ENCODE results near the gene DSCAML1. TPM values are rescaled to one million over a fixed set of nuclear protein-coding genes. Genes with fewer than 3 reads are reported as not detected.
"Not testable (repeated sequence)": the region's sequence is repeated elsewhere in the genome, so short reads cannot be mapped to it uniquely, and the experiment has no call there.

The DSCAML1 gene
- total RNA-seq, 1 experiment from 2014 or later, result not detected

DNA sequence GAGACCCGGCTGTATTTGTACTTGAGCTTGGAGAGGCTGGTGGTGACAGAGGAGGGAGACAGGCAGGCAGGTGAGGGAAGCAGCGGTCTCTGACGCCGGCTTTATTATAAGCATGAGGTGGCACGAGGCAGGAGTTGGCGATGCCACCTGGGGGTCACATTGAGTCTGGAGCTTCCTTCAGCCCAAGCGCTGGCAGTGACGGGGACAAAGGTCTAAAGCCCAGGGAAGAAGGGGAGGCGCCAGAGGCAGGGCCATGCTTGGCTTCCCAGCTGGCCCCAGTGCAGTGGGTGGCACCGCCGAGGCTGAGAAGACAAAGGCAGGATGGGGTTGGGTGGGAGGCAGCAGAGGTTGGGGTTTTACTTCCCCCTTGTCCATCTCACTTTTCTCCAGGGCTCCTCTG, 23.1 kb upstream of the DSCAML1 start:
- in situ Hi-C loops (cut with HindIII; ENCODE audit: low sequenced_read_pairs), result no loop called here
- no peak for DNase-seq (ENCODE audit: low spot score)

DNA sequence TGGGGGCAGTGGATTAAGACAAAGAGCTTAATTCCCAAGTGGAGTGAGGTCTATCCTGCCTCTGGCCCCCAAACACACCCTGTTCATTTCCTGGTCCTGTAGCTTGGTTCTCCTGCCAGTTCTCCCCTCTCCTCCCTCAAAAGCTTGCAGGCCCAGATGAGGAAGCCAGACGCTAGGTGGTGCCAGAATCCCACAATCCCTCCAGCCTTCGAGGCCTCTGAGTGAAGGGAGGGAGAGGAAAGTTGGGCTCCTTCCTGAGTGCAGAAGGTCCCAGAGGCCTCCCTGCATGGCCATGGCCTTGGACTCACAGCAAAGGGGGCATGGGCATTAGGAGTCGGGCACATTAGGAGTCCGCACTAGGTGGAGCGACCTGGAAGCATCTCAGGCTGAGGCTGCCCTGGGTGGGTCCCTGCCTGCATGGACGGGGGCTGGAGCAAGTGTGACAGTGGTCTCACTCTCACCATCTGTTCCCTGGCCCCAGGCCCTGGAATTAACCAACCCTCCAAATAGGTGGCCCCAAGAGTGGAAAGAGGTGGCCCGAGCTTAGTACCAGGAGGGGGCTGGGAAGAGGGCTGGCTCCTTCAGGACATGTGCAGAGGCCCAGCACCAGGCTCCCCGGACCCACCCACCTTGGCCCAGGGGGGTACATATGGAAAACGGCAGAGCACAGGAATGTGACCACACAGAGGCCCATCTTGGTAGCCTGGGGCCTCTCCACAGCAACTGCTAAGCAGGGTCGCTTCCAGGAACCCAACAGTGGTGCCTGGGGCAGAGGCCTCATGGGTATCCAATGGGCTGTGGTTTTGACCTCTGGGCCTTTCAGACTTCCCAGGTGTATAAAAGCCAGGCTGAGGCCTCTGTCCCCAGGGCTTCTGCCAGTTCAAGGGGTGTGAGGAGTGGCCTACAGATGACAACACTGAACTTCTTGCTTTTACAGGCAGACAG, 22.4 kb upstream of the DSCAML1 start:
- no peak for DNase-seq (ENCODE audit: low spot score)
- in situ Hi-C loops (cut with HindIII; ENCODE audit: low sequenced_read_pairs), result no loop called here

DNA sequence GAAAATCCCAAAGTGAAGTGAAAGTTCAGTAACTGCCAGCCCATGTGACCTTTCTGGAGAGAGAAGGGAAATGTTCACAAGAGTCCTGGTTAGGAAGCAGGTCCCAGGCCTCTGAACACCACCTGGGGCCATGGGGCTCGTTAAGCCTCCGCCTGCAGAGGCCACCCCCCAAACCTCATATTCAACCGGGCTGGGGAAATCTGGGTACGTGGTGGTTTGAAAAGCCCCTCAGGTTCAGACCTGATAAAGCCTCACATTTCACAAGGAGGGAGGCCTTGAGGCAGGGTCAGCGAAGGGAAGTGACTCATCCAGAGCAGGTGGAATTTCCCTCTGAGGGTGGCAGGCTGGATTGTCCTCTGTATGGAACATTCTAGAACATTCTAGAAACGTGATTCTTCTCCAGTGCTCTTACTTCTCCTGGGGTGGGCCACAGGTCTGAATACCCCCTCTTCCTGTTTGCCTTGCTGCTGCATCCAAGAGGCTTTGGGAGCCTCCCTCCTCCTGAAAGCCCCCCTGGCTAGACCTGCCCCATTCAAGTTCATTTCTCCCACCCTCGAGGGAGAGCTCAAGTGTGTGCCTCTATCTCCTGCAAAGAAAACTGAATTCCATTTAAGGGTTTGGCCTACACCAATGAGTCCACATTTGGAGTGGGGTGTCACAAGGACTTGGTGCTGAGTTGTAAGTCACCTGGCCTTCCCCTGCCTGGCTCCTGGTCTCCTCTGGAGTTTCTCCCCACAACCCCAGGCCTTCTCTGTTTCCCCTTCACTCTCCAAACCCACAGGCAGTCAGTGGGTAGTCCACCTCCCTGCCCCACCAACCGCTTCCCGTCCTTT, 21.2 kb upstream of the DSCAML1 start:
- no peak for DNase-seq (ENCODE audit: low spot score)
- in situ Hi-C loops (cut with HindIII; ENCODE audit: low sequenced_read_pairs), result no loop called here

DNA sequence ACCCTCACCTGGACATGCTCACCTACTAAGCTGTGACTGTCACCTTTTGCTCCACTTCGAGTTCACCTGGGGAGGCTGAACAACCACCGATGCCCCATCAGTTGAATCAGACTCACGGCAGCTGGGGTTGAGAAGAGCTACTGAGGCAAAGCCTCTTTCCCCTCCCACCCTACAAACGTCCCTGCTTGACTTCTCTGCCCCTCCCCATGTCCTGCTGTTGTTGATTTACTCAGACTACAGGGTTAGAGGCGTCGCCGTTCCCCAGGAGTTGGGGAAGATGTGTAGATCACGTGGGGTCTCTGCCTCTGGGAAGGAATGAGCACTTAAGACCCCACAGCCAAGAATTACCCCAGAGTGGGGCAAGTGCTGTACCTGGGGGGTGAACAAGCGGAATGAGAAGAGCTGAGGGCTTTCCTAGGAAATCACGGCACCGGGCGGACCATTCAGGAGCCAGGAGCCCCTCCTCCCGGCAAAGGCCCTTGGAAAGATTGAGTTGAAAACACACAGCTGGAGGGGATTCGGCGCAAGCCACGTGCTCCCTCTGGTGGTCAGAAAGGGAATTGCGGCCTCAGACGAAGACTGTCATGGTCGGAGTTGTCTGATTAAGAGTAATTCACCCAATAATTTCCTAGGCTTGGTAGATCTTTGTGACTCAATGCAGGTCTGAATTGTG, 20.5 kb upstream of the DSCAML1 start:
- DNase-seq (ENCODE audit: low spot score), result peak; percentile 75
- in situ Hi-C loops (cut with HindIII; ENCODE audit: low sequenced_read_pairs), result no loop called here

DNA sequence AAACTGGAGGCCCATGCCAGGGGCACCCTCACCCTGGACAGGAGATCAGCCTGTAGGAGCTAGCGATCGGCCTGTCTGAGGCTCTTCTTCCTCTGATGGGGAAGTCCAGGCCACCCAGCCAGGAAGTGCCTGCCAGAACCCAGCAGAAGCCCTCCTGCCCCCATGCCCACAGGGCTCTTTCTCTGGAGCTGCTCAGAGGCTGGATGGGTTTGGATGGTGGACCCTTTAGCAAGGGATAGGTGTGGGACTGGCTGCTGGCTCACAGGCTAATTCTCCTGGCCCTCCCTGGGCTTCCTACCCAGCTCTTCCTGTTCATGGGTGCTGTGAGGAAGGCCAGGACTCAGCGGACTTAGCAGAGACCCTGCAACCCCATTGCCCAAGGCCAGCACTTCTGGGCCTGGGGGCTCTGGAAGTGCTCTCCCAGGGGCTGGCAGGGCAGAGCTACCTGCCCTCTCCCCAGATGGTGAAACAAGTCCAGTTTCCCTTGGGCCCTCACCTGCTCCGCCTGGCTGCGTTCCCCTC, 19.9 kb upstream of the DSCAML1 start:
- in situ Hi-C loops (cut with HindIII; ENCODE audit: low sequenced_read_pairs), result no loop called here
- DNase-seq (ENCODE audit: low spot score), result no peak

DNA sequence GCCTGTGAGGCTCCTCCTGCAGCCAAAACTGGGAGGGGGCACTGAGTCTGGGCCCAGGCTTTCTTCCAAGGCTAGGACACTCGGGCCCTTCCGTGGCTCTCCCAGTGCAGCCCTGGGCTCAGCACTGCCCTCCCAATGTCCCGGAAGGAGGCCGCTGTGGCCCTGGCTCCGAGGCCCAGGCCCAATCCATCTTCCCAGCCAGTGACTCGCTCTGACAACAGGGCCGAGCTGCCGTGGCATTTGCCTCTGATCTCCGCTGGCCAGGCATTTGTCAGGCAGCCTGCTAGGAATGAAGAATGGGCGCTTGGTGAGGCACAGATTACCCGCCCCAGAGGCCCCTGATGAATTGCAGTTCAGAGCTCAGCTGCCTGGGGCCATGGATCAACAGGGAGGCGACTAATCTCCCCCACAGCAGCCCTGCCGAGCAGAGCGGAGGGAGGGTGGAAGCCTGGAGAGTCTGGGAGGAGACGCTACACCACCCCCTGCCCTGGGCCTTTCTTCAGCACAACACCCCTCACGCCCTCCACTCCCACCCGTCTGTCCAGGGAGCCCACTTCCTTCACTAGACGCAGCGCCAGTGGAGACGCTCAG, 19.2 kb upstream of the DSCAML1 start:
- no peak for DNase-seq (ENCODE audit: low spot score)
- in situ Hi-C loops (cut with HindIII; ENCODE audit: low sequenced_read_pairs), result no loop called here

DNA sequence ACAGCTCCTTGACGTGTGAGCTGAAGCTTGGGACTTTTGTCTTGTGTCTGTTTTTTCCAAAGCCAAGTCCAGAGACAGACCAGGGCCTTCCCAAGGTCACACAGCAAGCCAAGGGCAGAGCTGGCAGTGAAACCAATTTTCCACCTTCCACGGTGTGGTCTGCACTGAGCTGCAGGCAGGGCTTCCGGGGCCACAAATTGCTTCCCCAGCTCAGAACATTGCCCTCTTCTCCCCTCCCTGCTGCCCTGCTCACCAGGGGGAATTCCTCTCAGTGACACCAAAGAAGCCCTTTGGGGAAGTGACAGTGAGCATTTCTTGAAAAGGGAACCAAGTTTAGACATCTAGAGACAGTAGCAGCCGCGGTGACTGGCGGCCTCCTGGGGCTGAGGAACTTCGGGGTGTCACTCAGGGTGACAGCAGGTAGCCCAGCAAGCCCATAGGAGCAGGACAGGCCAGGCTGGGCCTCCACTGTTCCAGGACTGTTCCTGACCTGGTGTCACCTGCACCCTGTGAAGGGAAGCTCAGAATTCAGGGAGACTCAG, 18.3 kb upstream of the DSCAML1 start:
- DNase-seq (ENCODE audit: low spot score), result no peak
- in situ Hi-C loops (cut with HindIII; ENCODE audit: low sequenced_read_pairs), result no loop called here

DNA sequence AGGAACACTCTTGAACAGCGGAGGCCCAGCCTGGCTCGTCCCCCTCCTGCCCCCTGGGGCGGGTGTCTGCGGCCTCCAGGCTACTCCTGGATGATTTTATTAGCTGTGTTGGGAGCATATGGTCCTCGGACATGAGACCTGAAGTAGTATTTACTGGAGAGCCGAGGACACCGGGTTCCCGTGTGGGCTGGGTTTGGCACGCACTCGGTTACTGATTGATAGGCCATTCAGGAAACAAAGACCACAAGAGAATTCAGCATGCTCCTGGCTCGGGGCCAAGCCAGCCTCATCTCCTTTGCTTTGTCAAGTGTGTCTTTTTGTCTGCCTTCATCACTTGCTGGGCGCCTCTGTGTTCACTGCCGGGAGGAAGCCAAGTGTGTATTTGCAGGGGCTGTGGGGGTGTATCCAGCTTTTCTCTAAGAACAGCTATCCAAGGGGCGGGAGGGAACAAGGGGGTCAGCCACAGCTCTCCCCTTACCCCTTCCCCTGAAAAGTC, 17.8 kb upstream of the DSCAML1 start:
- in situ Hi-C loops (cut with HindIII; ENCODE audit: low sequenced_read_pairs), result no loop called here
- no peak for DNase-seq (ENCODE audit: low spot score)

DNA sequence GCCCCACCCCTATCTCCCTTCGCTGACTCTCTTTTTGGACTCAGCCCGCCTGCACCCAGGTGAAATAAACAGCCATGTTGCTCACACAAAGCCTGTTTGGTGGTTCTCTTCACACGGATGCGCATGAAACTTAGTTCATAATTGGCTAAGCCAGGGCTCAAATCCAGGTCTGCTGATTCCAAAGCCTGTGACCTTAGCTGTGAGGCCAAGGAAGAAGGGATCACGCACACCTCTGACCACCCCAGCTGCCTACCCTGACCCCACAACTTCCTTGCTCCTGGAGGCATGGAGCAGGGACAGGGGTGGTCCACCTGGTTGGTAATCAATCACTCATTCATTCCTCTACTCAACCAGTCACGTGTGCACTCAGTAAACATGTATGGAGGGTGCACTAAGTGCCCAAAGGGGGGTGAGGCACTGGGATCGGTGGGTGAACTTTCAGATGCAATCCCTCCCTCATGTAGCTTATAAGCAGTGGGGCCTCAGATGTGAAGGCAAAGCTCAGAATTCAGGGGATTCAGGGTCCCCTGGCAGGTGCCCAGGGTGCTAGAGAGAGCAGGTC, 17.3 kb upstream of the DSCAML1 start:
- in situ Hi-C loops (cut with HindIII; ENCODE audit: low sequenced_read_pairs), result no loop called here
- no peak for DNase-seq (ENCODE audit: low spot score)

DNA sequence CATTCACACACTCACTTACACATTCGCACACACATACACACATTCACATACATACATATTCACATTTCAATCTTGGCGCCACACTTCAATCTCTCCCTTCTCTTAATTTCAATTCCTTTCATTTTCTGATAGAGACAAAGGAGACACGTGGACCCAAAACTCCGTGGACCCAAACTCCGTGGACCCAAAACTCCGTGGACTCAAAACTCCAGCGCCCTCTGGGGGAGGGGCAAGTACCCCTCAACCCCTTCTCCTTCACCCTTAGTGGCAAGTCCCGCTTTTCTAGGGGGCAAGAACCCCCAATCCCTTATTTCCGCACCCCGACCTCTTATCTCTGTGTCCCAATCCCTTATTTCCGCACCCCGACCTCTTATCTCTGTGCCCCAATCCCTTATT, 13.0 kb upstream of the DSCAML1 start:
- in situ Hi-C loops (cut with HindIII; ENCODE audit: low sequenced_read_pairs); DNase-seq (ENCODE audit: low spot score): not testable (repeated sequence)

DNA sequence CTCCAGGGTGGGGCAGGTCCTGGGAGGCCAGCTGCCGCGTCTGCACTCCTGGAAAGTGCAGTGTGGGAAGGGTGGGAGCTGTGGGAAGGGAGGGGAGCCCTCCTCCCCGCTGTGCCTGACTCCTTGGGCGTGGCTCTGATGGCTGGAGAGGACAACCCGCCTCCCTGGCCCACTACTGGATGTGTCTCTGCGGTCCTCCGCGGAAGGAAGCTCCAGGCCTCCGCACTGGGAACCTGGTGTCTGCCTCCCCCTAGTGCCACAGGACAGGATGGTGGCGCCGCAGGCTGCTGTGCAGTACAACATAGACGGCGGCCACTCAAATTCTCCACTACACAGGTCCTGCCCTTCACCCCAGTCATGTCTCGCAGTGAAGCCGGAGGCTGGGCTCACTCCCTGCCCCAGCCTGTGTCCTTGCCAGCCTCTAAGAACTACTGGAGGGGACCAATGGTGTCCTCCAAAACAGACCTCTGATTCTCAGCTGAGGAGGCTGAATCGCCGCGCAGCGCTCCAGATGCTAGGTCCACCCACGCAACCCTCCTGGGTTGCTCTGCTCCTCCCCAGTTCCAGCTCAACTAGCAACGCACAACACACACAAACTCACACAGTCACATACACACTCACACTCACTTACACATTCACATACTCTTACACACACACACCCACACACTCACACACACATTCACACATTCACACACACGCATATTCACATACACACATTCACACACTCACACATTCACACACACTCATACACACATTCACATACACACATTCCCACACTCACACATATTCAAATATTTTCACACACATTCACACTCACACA, 12.4 kb upstream of the DSCAML1 start:
- peak; percentile 77 for DNase-seq (ENCODE audit: low spot score)
- in situ Hi-C loops (cut with HindIII; ENCODE audit: low sequenced_read_pairs), result no loop called here

DNA sequence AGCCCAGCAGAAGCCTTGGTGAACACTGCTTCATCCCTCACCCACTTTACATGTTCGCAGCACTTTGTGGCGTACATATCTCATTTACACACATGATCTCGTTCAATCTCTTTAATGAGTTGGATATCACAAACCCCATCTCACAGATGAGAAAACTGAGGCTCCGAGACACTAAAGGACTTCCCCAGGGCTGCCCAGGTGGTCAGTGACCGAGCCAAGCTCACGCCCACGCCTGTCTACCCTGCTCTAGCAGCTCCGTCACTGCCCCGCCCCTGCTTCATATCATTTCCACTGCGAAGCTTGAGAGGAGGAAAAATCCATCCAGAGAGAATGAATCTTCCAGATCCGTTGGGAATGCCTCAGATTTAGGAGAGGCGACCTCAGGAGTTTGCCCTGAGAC, 11.8 kb upstream of the DSCAML1 start:
- DNase-seq (ENCODE audit: low spot score), result no peak
- in situ Hi-C loops (cut with HindIII; ENCODE audit: low sequenced_read_pairs), result no loop called here

DNA sequence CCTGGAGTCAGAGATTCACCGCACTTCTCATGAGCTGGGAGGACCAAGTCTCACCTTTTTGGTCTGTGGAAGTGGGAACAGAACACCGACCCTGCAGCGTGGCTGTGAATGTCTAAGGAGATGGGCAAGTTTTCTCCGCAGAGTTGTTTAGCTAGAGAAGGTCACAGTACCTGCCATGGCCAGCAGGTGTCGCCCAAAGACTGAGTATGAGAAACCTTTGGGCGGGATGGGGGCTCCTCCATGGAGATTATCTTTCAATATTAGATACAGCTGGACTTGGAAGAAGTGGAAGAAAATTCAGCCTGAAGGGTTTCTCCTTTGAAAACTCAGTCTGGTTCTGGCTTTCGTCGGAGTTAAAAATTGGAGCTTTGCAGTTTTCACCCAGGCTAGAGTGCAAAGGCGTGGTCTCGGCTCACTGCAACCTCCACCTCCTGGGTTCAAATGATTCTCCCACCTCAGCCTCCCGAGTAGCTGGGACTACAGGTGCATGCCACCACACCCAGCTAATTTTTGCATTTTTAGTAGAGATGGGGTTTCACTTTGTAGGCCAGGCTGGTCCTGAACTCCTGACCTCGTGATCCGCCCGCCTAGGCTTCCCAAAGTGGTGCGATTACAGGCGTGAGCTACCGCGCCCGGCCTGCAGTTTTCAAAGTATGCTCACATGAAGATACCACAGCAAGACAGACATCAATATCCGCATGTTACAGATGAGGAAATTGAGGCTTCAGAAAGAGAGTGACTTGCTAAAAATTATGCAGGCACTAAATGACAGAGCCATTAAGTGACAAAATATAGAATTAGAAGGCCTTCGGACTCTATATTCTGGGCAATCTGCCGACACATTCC, 10.7 kb upstream of the DSCAML1 start:
- peak; percentile 74 for DNase-seq (ENCODE audit: low spot score)
- in situ Hi-C loops (cut with HindIII; ENCODE audit: low sequenced_read_pairs), result no loop called here

DNA sequence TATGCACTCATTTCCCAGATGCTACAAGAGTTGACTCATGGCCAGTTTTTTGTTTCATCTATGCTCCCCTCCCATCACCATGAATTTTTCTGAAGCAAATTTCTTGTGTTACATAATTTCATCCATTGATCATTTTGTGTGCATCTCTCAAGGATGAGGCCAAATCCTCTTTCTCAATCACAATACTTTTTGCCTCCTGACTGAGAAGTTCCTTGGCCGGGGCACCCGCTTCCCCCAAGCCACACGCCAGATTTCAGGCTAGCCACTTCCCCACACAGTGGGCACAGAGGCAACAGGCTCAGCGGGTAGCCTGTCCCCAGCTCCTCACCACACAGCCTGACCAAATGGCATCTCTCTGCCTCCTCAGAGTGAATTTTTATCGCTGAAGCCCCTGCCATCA, 9.8 kb upstream of the DSCAML1 start:
- DNase-seq (ENCODE audit: low spot score), result no peak
- in situ Hi-C loops (cut with HindIII; ENCODE audit: low sequenced_read_pairs), result no loop called here

DNA sequence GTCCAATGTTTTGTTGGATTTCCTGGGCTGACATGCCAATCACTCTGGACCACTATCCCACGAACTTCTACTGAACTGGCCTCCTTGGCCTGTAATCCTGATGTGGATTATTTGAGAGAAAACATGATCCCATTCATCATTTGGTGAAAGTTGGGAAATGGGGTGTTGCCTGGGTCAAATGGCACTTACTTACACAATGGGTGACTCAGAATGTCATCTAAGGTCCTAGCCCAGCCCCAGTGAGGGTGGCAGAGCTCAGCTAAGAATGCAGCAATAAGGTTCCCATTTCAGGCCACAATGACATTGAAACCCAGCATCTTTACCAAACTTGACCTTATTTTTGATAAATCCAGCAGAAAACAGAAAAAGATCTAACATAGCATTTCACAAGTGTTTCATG, 8.0 kb upstream of the DSCAML1 start:
- in situ Hi-C loops (cut with HindIII; ENCODE audit: low sequenced_read_pairs), result no loop called here
- DNase-seq (ENCODE audit: low spot score), result no peak

DNA sequence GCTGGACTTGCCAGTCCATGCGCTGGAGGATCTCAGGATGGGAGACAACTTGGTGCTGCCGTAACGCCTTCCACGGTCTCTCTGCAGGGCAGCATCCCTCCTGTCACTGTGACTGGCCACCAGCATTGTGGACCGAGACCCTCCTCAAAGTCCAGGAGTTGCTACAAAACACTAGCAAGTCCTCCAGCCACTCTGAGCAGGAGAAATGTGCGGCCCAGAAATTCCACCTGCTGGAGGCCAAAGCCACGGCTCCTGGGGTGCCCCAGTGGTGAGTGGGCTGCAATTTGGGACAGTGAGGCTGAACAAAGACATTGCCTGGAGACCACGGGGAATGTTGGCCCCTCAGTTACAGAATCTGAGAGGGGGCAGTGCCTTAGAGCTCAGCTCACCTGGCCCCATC, 6.9 kb upstream of the DSCAML1 start:
- in situ Hi-C loops (cut with HindIII; ENCODE audit: low sequenced_read_pairs), result no loop called here
- DNase-seq (ENCODE audit: low spot score), result no peak

DNA sequence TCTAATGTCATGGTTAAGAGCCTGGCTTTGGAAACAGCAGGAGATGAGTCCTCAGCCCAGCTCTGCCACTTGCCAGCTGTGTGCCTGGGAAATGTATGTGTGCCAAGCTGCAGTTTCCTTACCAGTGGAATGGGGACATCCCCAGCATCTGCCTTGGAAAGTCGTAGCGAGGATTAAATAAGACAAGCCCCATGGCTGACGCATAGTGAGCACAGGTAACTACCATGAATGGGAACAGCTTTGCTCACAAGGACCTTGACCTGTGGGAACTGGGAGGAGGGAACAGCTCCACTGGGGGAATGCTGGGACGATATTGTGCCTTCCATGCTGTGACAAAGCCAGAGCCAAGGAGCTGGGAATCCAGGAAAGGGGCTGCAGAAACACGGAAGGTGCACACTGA, 2.6 kb upstream of the DSCAML1 start:
- in situ Hi-C loops (cut with HindIII; ENCODE audit: low sequenced_read_pairs), result no loop called here

More for the DNA sequence above, 2.6 kb upstream of the DSCAML1 start:
- DNase-seq (ENCODE audit: low spot score), result no peak
